GM23338 (cell line): ENCODE data around the gene NAPG. TPM values are rescaled to one million over a fixed set of nuclear protein-coding genes. Genes with fewer than 3 reads are reported as not detected.
"Not testable (repeated sequence)": the region's sequence is repeated elsewhere in the genome, so short reads cannot be mapped to it uniquely, and the experiment has no call there.

ENCODE experiments used
- ATAC-seq: fragments of 200-7000 bp; cut with Tn5 transposase; 3 replicates; pipeline ENCODE4 v1.9.1; 2020
- DNase-seq: peaks from one replicate; pipeline ENCODE4 v3.0.0-alpha.2; 2015; ENCODE audit warnings: low spot score
- H2AFZ ChIP-seq: fragments of 200-600 bp; sonication (generic); 2 replicates; pipeline ENCODE4 v1.8.0; 2016; ENCODE audit warnings: antibody characterized with exemption, mild to moderate bottlenecking, moderate library complexity
- H3F3A ChIP-seq: fragments of 200-600 bp; sonication (generic); replicated peaks from 2 replicates; pipeline ENCODE4 v1.8.0; 2017; ENCODE audit warnings: antibody characterized with exemption, mixed run types, low read depth
- H3K27ac ChIP-seq: fragments of 200-600 bp; sonication (generic); 2 replicates; pipeline ENCODE4 v1.6.1; 2016; ENCODE audit warnings: low read depth
- H3K27me3 ChIP-seq: fragments of 200-600 bp; sonication (generic); 2 replicates; pipeline ENCODE4 v1.8.0; 2016; ENCODE audit warnings: mild to moderate bottlenecking, mixed run types, moderate library complexity; ENCODE audit not compliant: insufficient read depth
- H3K36me3 ChIP-seq: fragments of 200-600 bp; sonication (generic); 2 replicates; pipeline ENCODE4 v1.8.0; 2016; ENCODE audit warnings: mild to moderate bottlenecking; ENCODE audit not compliant: insufficient read depth
- H3K4me1 ChIP-seq: fragments of 200-600 bp; sonication (generic); 2 replicates; pipeline ENCODE4 v1.8.0; 2016; ENCODE audit warnings: mild to moderate bottlenecking, moderate library complexity; ENCODE audit not compliant: insufficient read depth
- H3K4me2 ChIP-seq: fragments of 200-600 bp; sonication (generic); 2 replicates; pipeline ENCODE4 v1.7.1; 2017; ENCODE audit warnings: mixed run types
- H3K4me3 ChIP-seq: fragments of 200-600 bp; sonication (generic); 2 replicates; pipeline ENCODE4 v1.6.1; 2016; ENCODE audit warnings: mixed run types
- H3K79me2 ChIP-seq: fragments of 200-600 bp; sonication (generic); replicated peaks from 2 replicates; pipeline ENCODE4 v1.8.0; 2017; ENCODE audit warnings: mild to moderate bottlenecking; ENCODE audit not compliant: insufficient read depth
- H3K9me2 ChIP-seq: fragments of 200-600 bp; sonication (generic); 2 replicates; pipeline ENCODE4 v1.8.0; 2017; ENCODE audit not compliant: insufficient read depth
- H4K20me1 ChIP-seq: fragments of 200-600 bp; sonication (generic); replicated peaks from 2 replicates; pipeline ENCODE4 v1.8.0; 2017; ENCODE audit warnings: mild to moderate bottlenecking; ENCODE audit not compliant: insufficient read depth
- H3K27ac Mint-ChIP-seq: 2 replicates; pipeline ENCODE4 v1.8.0; 2020; ENCODE audit warnings: inconsistent platforms, mild to moderate bottlenecking, moderate library complexity, mixed read lengths
- H3K27me3 Mint-ChIP-seq: 3 replicates; pipeline ENCODE4 v1.8.0; 2022; ENCODE audit warnings: low read depth, mild to moderate bottlenecking, moderate library complexity, mixed read lengths, inconsistent platforms; ENCODE audit not compliant: insufficient read depth, poor library complexity
- H3K36me3 Mint-ChIP-seq: 3 replicates; pipeline ENCODE4 v1.8.0; 2021; ENCODE audit warnings: low read depth, mild to moderate bottlenecking, inconsistent platforms, moderate library complexity, mixed read lengths
- H3K4me1 Mint-ChIP-seq: 3 replicates; pipeline ENCODE4 v1.8.0; 2020; ENCODE audit warnings: mild to moderate bottlenecking, inconsistent platforms, mixed read lengths
- H3K4me3 Mint-ChIP-seq: 3 replicates; pipeline ENCODE4 v1.8.0; 2021; ENCODE audit warnings: moderate library complexity, mild to moderate bottlenecking, inconsistent platforms, mixed read lengths
- H3K9me3 Mint-ChIP-seq: 3 replicates; pipeline ENCODE4 v1.8.0; 2020; ENCODE audit warnings: moderate library complexity, mild to moderate bottlenecking, inconsistent platforms, mixed read lengths
- CREB1 ChIP-seq: fragments of 250-450 bp; sonication (Bioruptor Pico); IDR thresholded peaks from 2 replicates; pipeline ENCODE4 v1.5.0; 2020; ENCODE audit warnings: low read depth, mild to moderate bottlenecking, moderate library complexity
- CTCF ChIP-seq, 2 experiments: fragments of 200-600 bp in 1 of 2; sonication (generic) in 1 of 2; conservative IDR thresholded peaks; 2 replicates each; pipeline versions ENCODE4 v1.5.1 to v1.6.1; 2016 to 2017; ENCODE audit warnings: antibody characterized with exemption in 2 of 2, low read depth in 2 of 2, mild to moderate bottlenecking in 2 of 2, moderate library complexity in 1 of 2
- ETS1 ChIP-seq: IDR thresholded peaks from 2 replicates; pipeline ENCODE4 v1.6.1; 2016; ENCODE audit warnings: antibody characterized with exemption
- EZH2phosphoT487 ChIP-seq: fragments of 200-600 bp; sonication (generic); IDR thresholded peaks from one replicate; pipeline ENCODE4 v1.8.1; 2018; ENCODE audit warnings: antibody characterized with exemption; ENCODE audit not compliant: unreplicated experiment
- NANOG ChIP-seq: IDR thresholded peaks from 2 replicates; pipeline ENCODE4 v1.6.1; 2016; ENCODE audit warnings: antibody characterized with exemption, borderline replicate concordance
- POLR2AphosphoS5 ChIP-seq: IDR thresholded peaks from 2 replicates; pipeline ENCODE4 v1.6.1; 2016; ENCODE audit warnings: antibody characterized with exemption, low read depth
- REST ChIP-seq: IDR thresholded peaks from one replicate; pipeline ENCODE4 v1.6.1; 2018; ENCODE audit warnings: antibody characterized with exemption; ENCODE audit not compliant: unreplicated experiment
- STAT1 ChIP-seq: IDR thresholded peaks from one replicate; pipeline ENCODE4 v1.6.1; 2016; ENCODE audit warnings: antibody characterized with exemption; ENCODE audit not compliant: unreplicated experiment
- ZNF114 ChIP-seq: fragments of 250-450 bp; sonication (Bioruptor Pico); IDR thresholded peaks from 2 replicates; pipeline ENCODE4 v1.5.0; 2020; ENCODE audit warnings: mild to moderate bottlenecking, moderate library complexity
- ZNF462 ChIP-seq: fragments of 250-450 bp; sonication (Bioruptor Pico); IDR thresholded peaks from 2 replicates; pipeline ENCODE4 v1.5.0; 2020; ENCODE audit warnings: mild to moderate bottlenecking, moderate library complexity
- polyA plus RNA-seq: library from polyadenylated mRNA; unstranded; fragments of >200 nt; fragmentation: Nextera tagmentation; extraction: Ambion mirVana; gene quantifications from 2 replicates; pipeline ENCODE4 v1.2.1, GENCODE V29; 2016
- total RNA-seq: library from RNA; depleted of rRNA; stranded (reverse); fragments of >200 nt; shearing (Covaris generic); gene quantifications from 2 replicates; pipeline ENCODE4 v1.2.3, GENCODE V29; 2014

The NAPG gene
- total and polyA plus RNA-seq, 2 experiments from 2014 or later = 26.8 to 40.1 TPM

- TF ChIP-seq ZNF462 (CRISPR knock-in tag) (no peak), EZH2phosphoT487 (no peak), CREB1 (CRISPR knock-in tag) (no peak), ZNF114 (CRISPR knock-in tag) (no peak), CTCF (conservative IDR thresholded peaks at IDR 0.05; ENCODE audit: low read depth in 2 of 2) (no peak), REST (no peak), STAT1 (no peak), ETS1 (no peak), NANOG (no peak), POLR2AphosphoS5 (no peak)
Observed at GRCh38 chr18:10591896-10592295, 66.1 kb downstream of the NAPG start (continued).

GRCh38 chr18:10593366-10594022 is 67.7 kb downstream of the NAPG start:
- H3F3A ChIP-seq, H3K27ac ChIP-seq, H3K79me2 ChIP-seq, H3K4me1 ChIP-seq, H3K4me3 ChIP-seq, H2AFZ ChIP-seq, H3K4me2 ChIP-seq, H3K36me3 ChIP-seq, ATAC-seq, H3K27me3 ChIP-seq, H3K9me2 ChIP-seq, H4K20me1 ChIP-seq, H3K4me3 Mint-ChIP-seq, H3K27me3 Mint-ChIP-seq, H3K9me3 Mint-ChIP-seq, H3K36me3 Mint-ChIP-seq, H3K27ac Mint-ChIP-seq, H3K4me1 Mint-ChIP-seq, DNase-seq: not testable (repeated sequence)
